Measurements from ENCODE around the gene GRID1.

- TF ChIP-seq GTF3C2 (IDR thresholded peaks at IDR 0.05; ENCODE audit: borderline replicate concordance, extremely low read depth, insufficient read length) (no peak), AFF4 (CRISPR knock-in tag; IDR thresholded peaks at IDR 0.05) (no peak), POLR2A (conservative IDR thresholded peaks at IDR 0.05) (no peak), USF2 (CRISPR knock-in tag; IDR thresholded peaks at IDR 0.05) (no peak), SMARCB1 (IDR thresholded peaks at IDR 0.05; ENCODE audit: insufficient read length, low read depth) (no peak), KDM1A (IDR thresholded peaks at IDR 0.05) (no peak), EZH2 (IDR thresholded peaks at IDR 0.05; ENCODE audit: borderline replicate concordance, low read depth, low read length) (no peak), DMBX1 (CRISPR knock-in tag; IDR thresholded peaks at IDR 0.05; ENCODE audit: borderline replicate concordance) (no peak)
- TF ChIP-seq, protein P1, sequence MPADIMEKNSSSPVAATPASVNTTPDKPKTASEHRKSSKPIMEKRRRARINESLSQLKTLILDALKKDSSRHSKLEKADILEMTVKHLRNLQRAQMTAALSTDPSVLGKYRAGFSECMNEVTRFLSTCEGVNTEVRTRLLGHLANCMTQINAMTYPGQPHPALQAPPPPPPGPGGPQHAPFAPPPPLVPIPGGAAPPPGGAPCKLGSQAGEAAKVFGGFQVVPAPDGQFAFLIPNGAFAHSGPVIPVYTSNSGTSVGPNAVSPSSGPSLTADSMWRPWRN (IDR thresholded peaks at IDR 0.05; ENCODE audit: low read depth): no peak
Measured at GRCh38 chr10:86083664-86084175, 282.9 kb downstream of the GRID1 start.
